GM12801 (cell line): ENCODE data around the gene SPACA4.

ENCODE experiments used
- CTCF ChIP-seq: IDR thresholded peaks from one replicate; pipeline ENCODE4 v1.5.1; 2011; ENCODE audit warnings: control low read depth; ENCODE audit not compliant: insufficient read length; ENCODE audit errors: extremely low read depth

SPACA4 gene

DNA sequence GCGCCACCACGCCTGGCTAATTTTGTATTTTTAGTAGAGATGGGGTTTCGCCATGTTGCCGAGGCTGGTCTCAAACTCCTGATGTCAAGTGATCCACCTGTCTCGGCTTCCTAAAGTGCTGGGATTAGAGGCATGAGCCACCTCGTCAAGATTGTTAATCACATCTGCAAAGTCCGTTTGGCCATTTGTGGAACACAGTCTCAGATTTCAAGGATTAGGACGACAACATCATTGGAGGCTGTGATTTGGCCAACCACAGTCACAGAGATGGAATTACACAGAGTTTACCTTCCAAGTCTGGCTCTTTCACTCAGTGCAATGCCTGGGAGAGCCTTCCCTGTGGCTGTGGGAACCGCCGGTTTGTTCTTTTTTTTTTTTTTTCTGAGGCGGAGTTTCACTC lies 36.7 kb upstream of the SPACA4 start:
- TF ChIP-seq CTCF = no peak

GRCh38 chr19:48571378-48572162 lies 35.0 kb upstream of the SPACA4 start:
- TF ChIP-seq CTCF = no peak

- TF ChIP-seq CTCF = no peak
These were observed 33.4 kb upstream of the SPACA4 start for GRCh38 chr19:48573163-48573505.

GRCh38 chr19:48575931-48576622 lies 30.5 kb upstream of the SPACA4 start:
- no peak for TF ChIP-seq CTCF

DNA sequence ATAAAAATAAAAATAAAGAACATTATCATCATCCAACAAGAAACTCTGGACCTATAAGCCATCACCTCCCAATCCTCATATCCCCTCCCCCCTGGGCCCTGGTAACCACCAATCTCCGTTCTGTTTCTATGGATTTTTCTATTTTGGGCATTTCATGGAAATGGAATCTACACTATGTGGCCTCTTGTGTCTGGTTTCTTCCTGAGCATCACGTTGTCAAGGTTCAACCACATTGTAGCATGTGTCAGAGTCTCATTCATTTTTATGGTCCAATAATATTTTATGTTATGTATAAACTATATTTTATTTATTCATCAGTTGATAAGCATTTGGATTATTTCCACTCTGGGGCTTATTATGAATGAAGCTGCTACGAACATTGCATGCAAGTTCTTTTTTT lies 27.7 kb upstream of the SPACA4 start:
- TF ChIP-seq CTCF = no peak

DNA sequence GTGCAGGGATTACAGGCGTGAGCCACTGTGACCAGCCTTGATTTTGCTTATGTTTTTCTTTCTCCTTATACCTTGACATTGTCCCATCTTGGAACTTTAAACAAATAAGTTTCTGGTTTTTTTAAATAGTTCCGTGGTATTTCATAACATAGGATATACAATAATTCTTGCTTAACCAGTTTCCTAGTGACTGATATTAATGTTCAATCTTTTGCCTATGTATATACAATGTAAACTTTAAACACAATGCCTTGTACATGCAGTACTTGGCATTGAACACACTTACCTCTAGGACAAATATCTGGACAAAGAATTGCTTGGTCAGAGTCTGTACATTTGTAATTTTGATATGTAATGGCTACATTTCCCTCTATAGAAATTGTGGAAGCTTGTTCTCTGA lies 24.4 kb upstream of the SPACA4 start:
- no peak for TF ChIP-seq CTCF

- no peak for TF ChIP-seq CTCF
These were observed 19.2 kb upstream of the SPACA4 start for GRCh38 chr19:48587387-48587786.
